GM12878 (cell line): Measurements from ENCODE around the gene DTNA. TPM values are rescaled to one million over a fixed set of nuclear protein-coding genes. Genes with fewer than 3 reads are reported as not detected.

Experiments
- ATAC-seq: fragments of 200-7000 bp; cut with Tn5 transposase; 3 replicates; pipeline ENCODE4 v1.9.1; 2020; ENCODE audit warnings: mild to moderate bottlenecking, moderate library complexity
- BruUV-seq: library from RNA; stranded (reverse); fragments of 400-500 nt; replicated peaks from 2 replicates; lab custom pipeline; 2021; lab: Mats Ljungman, UMichigan
- CTCF ChIA-PET: fragments of 300-600 bp; sonication (Branson Sonifier 250); formaldehyde crosslinking; extraction: SDS; loops from one replicate; lab custom pipeline; 2021; ENCODE audit warnings: inconsistent platforms; lab: Yijun Ruan, JAX
- POLR2A ChIA-PET: fragments of 350-600 bp; formaldehyde crosslinking; extraction: SDS; loops from one replicate; lab custom pipeline; 2021; ENCODE audit warnings: inconsistent platforms; lab: Charles Lee
- RAD21 ChIA-PET: fragments of 300-600 bp; sonication (Branson Sonifier 250); formaldehyde crosslinking; loops from one replicate; lab custom pipeline; 2023; ENCODE audit warnings: antibody characterized with exemption; ENCODE audit not compliant: unreplicated experiment; lab: Charles Lee
- SMC1A ChIA-PET: fragments of 300-600 bp; sonication (Branson Sonifier 250); formaldehyde crosslinking; loops from one replicate; lab custom pipeline; 2023; ENCODE audit not compliant: unreplicated experiment, uncharacterized antibody; lab: Charles Lee
- DNase-seq: peaks from one replicate; pipeline ENCODE4 v3.0.0-alpha.2; 2011; ENCODE audit warnings: low read depth, low spot score
- FAIRE-seq: peaks from 3 replicates; lab custom pipeline; 2011; peaks lifted over from hg19 to GRCh38; lab: Jason Lieb, UNC
- H2AFZ ChIP-seq: 2 replicates; pipeline ENCODE4 v1.6.0; 2011; ENCODE audit warnings: low read depth, low read length, control low read depth; ENCODE audit not compliant: control insufficient read depth
- H3K27ac ChIP-seq: 2 replicates; pipeline ENCODE4 v1.5.1; 2011; ENCODE audit warnings: control low read depth; ENCODE audit not compliant: control insufficient read depth, insufficient read depth
- H3K27me3 ChIP-seq, 2 experiments: replicated peaks in 1 of 2; 2 replicates each; pipeline versions ENCODE4 v1.6.0 to v1.6.1; 2011; ENCODE audit warnings: low read length in 1 of 2; ENCODE audit not compliant: control insufficient read depth in 2 of 2, insufficient read depth in 2 of 2
- H3K36me3 ChIP-seq, 2 experiments: 2 replicates each; pipeline ENCODE4 v1.5.1; 2011; ENCODE audit warnings: low read length in 1 of 2; ENCODE audit not compliant: control insufficient read depth in 2 of 2, insufficient read depth in 2 of 2
- H3K4me1 ChIP-seq: 2 replicates; pipeline ENCODE4 v1.6.1; 2011; ENCODE audit warnings: mild to moderate bottlenecking, low read length, moderate library complexity, mixed read lengths; ENCODE audit not compliant: control insufficient read depth, insufficient read depth
- H3K4me2 ChIP-seq: 2 replicates; pipeline ENCODE4 v1.6.0; 2011; ENCODE audit warnings: control low read depth; ENCODE audit not compliant: control insufficient read depth, insufficient read depth
- H3K4me3 ChIP-seq: fragments of 200-600 bp; sonication (generic); 2 replicates; pipeline ENCODE4 v1.5.1; 2016
- H3K79me2 ChIP-seq: 2 replicates; pipeline ENCODE4 v1.6.0; 2011; ENCODE audit warnings: low read length; ENCODE audit not compliant: control insufficient read depth, insufficient read depth
- H3K9ac ChIP-seq: 2 replicates; pipeline ENCODE4 v1.8.0; 2011; ENCODE audit warnings: low read length, control low read depth, mixed read lengths; ENCODE audit not compliant: control insufficient read depth, insufficient read depth
- H3K9me3 ChIP-seq: replicated peaks from 3 replicates; pipeline ENCODE4 v1.5.1; 2011; ENCODE audit warnings: mild to moderate bottlenecking, low read length; ENCODE audit not compliant: control insufficient read depth, insufficient read depth
- H4K20me1 ChIP-seq: 2 replicates; pipeline ENCODE4 v1.6.0; 2011; ENCODE audit not compliant: control insufficient read depth, insufficient read depth
- CHD4 ChIP-seq: fragments of 200-600 bp; sonication (generic); IDR thresholded peaks from 2 replicates; pipeline ENCODE4 v1.6.1; 2016; ENCODE audit warnings: mild to moderate bottlenecking
- E4F1 ChIP-seq: fragments of 450-650 bp; IDR thresholded peaks from 2 replicates; pipeline ENCODE4 v1.6.1; 2018; ENCODE audit warnings: borderline replicate concordance, mild to moderate bottlenecking; ENCODE audit not compliant: partially characterized antibody
- ESRRA ChIP-seq: IDR thresholded peaks from 2 replicates; pipeline ENCODE4 v1.6.1; 2012; ENCODE audit warnings: mild to moderate bottlenecking, low read length, improper control_type of control experiment
- GABPA ChIP-seq: IDR thresholded peaks from 2 replicates; pipeline ENCODE4 v1.6.1; 2014; ENCODE audit warnings: antibody characterized with exemption, low read depth, mild to moderate bottlenecking, inconsistent platforms
- GATAD2B ChIP-seq: fragments of 450-650 bp; conservative IDR thresholded peaks from 2 replicates; pipeline ENCODE4 v1.6.1; 2017; ENCODE audit warnings: low read depth, mild to moderate bottlenecking, moderate library complexity
- RAD51 ChIP-seq: fragments of 450-650 bp; IDR thresholded peaks from 2 replicates; pipeline ENCODE4 v1.6.1; 2016; ENCODE audit warnings: moderate library complexity, mild to moderate bottlenecking, inconsistent platforms
- SMAD5 ChIP-seq: IDR thresholded peaks from 2 replicates; pipeline ENCODE4 v1.6.1; 2016; ENCODE audit warnings: antibody characterized with exemption, low read depth
- YY1 ChIP-seq: IDR thresholded peaks from 2 replicates; pipeline ENCODE4 v1.6.1; 2011; ENCODE audit warnings: low read depth, mild to moderate bottlenecking, low read length
- ZBTB40 ChIP-seq: fragments of 450-650 bp; IDR thresholded peaks from 2 replicates; pipeline ENCODE4 v1.6.1; 2016; ENCODE audit warnings: mild to moderate bottlenecking, moderate library complexity, borderline replicate concordance
- ZNF384 ChIP-seq: IDR thresholded peaks from 2 replicates; pipeline ENCODE4 v1.6.1; 2012; ENCODE audit warnings: low read depth, mild to moderate bottlenecking, low read length, improper control_type of control experiment, borderline replicate concordance
- WGBS: methylation state at CpG from one replicate; pipeline ENCODE4 v1.1.6; 2016; ENCODE audit warnings: low lambda C conversion rate; ENCODE audit not compliant: insufficient replicate concordance, insufficient coverage; ENCODE audit errors: missing lambda C conversion rate; 5-methylcytosine and 5-hydroxymethylcytosine counted together
- in situ Hi-C: fragments of 300-500 bp; cut with MboI; formaldehyde crosslinking; loops from 9 replicates; pipeline ENCODE4 v1.14.3; 2018; ENCODE audit warnings: mixed read lengths
- intact Hi-C: fragments of 100-400 bp; cut with micrococcal nuclease; formaldehyde crosslinking; loops from one replicate; pipeline ENCODE4 v1.14.2; 2022; ENCODE audit not compliant: unreplicated experiment
- polyA plus RNA-seq, 11 experiments: library from polyadenylated mRNA; depleted of rRNA in 4 of 11; unstranded in 6 of 11; stranded (reverse) in 5 of 11; fragments of >200 nt; fragmentation: Nextera tagmentation in 4 of 11; fragmentation: Illumina TruSeq in 1 of 11; extraction: Ambion mirVana in 4 of 11; extraction: Trizol in 1 of 11; gene quantifications; 1 replicate in 1 of 11; 2 replicates in 10 of 11; pipeline versions ENCODE4 v1.2.1 to v1.2.3, GENCODE V29; 2011 to 2016; ENCODE audit warnings: inconsistent platforms in 2 of 11, missing spikeins in 2 of 11, low read depth in 1 of 11
- total RNA-seq, 4 experiments: library from RNA; depleted of rRNA in 3 of 4; stranded (reverse); fragments of >200 nt in 3 of 4; fragmentation: Illumina TruSeq in 1 of 4; extraction: Trizol in 1 of 4; gene quantifications; 2 replicates each; pipeline versions ENCODE4 v1.2.1 to v1.2.3, GENCODE V29; 2013 to 2021
- TF ChIP-seq, protein P1 (sequence below): IDR thresholded peaks from 2 replicates; pipeline ENCODE4 v1.6.1; 2012; ENCODE audit warnings: low read length, inconsistent platforms
- TF ChIP-seq, protein P2 (sequence below): fragments of 450-650 bp; formaldehyde crosslinking; IDR thresholded peaks from 2 replicates; pipeline ENCODE4 v1.4.0; 2022; ENCODE audit warnings: mild to moderate bottlenecking, moderate library complexity

Gene DTNA
- total and polyA plus RNA-seq, 10 of the 15 experiments (the other 5 are each of a cell fraction or from before 2014, with no cell fraction given) = 0.26 to 8.6 (median 0.53) TPM

DNA sequence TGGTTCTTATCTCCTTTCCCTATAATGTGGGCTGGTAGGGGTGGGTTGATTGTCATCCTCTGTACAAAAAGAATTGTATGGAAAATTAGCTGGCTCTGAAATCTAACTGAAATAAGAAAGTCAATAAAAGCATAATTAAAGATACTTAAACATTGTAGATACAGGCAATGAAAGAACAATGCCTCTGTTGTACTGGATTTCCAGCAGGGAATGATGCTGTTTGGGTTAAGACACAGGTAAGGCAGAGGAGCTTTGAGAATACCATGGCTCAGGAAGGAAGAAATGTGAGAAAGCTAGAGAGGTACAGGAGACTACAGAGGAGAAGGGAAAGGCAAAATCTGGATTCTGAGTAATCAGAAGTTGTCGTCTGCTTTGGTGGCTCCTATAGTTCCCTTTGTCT is 10.1 kb downstream of the DTNA start:
- no peak overlapping the region for H3K4me3 ChIP-seq
- H3K9ac ChIP-seq = no peak overlapping the region
- ATAC-seq = no peak
- H4K20me1 ChIP-seq = no peaks in the 10 kb centered on the region
- POLR2A ChIA-PET = interaction anchor here (1.1 to 1.3 kb wide), 2 partner anchors 9 to 11 kb away, joined by 3 to 5 read pairs; no protein-coding TSS in a partner anchor
- no peaks in the 10 kb centered on the region for H3K79me2 ChIP-seq
- in situ Hi-C loops (no loop called here), intact Hi-C loops (no loop called here)
- H3K36me3 ChIP-seq = no peaks in the 10 kb centered on the region
- WGBS = 45% methylated on average over 1 of the region's 1 CpG
- FAIRE-seq = no peak
- H3K27me3 ChIP-seq = no peaks in the 10 kb centered on the region
- no peaks in the 10 kb centered on the region for H3K4me1 ChIP-seq
- H2AFZ ChIP-seq = no peak overlapping the region
- RAD21 ChIA-PET = interaction anchor here (2.1 to 5.8 kb wide), 2 partner anchors 10 to 59 kb away, joined by 8 to 29 read pairs; partner anchors contain the start of gene DTNA
- H3K4me2 ChIP-seq = no peak overlapping the region
- DNase-seq = no peak
- SMC1A ChIA-PET = interaction anchor here (4.7 kb wide), 1 partner anchor 58 kb away, joined by 50 read pairs; no protein-coding TSS in a partner anchor
- H3K27ac ChIP-seq = no peak overlapping the region
- no peaks in the 10 kb centered on the region for H3K9me3 ChIP-seq
- CTCF ChIA-PET = interaction anchor here (0.8 to 6.5 kb wide), 5 partner anchors 10 to 59 kb away, joined by 3 to 51 read pairs (median 3); no protein-coding TSS in a partner anchor
- no TSS peak for BruUV-seq
- TF ChIP-seq, protein P1, sequence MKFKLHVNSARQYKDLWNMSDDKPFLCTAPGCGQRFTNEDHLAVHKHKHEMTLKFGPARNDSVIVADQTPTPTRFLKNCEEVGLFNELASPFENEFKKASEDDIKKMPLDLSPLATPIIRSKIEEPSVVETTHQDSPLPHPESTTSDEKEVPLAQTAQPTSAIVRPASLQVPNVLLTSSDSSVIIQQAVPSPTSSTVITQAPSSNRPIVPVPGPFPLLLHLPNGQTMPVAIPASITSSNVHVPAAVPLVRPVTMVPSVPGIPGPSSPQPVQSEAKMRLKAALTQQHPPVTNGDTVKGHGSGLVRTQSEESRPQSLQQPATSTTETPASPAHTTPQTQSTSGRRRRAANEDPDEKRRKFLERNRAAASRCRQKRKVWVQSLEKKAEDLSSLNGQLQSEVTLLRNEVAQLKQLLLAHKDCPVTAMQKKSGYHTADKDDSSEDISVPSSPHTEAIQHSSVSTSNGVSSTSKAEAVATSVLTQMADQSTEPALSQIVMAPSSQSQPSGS = no peak
- no peak for TF ChIP-seq GABPA
- no peak for TF ChIP-seq E4F1
- TF ChIP-seq ZNF384 = no peak
- TF ChIP-seq YY1 = no peak
- no peak for TF ChIP-seq GATAD2B
- TF ChIP-seq RAD51 = no peak
- TF ChIP-seq ZBTB40 = no peak
- TF ChIP-seq CHD4 = no peak
- TF ChIP-seq, protein P2, sequence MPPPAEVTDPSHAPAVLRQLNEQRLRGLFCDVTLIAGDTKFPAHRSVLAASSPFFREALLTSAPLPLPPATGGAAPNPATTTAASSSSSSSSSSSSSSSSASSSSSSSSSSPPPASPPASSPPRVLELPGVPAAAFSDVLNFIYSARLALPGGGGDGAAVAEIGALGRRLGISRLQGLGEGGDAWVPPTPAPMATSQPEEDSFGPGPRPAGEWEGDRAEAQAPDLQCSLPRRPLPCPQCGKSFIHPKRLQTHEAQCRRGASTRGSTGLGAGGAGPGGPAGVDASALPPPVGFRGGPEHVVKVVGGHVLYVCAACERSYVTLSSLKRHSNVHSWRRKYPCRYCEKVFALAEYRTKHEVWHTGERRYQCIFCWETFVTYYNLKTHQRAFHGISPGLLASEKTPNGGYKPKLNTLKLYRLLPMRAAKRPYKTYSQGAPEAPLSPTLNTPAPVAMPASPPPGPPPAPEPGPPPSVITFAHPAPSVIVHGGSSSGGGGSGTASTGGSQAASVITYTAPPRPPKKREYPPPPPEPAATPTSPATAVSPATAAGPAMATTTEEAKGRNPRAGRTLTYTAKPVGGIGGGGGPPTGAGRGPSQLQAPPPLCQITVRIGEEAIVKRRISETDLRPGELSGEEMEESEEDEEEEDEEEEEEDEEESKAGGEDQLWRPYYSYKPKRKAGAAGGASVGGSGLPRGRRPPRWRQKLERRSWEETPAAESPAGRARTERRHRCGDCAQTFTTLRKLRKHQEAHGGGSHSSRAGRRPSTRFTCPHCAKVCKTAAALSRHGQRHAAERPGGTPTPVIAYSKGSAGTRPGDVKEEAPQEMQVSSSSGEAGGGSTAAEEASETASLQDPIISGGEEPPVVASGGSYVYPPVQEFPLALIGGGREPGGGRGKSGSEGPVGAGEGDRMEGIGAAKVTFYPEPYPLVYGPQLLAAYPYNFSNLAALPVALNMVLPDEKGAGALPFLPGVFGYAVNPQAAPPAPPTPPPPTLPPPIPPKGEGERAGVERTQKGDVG (CRISPR knock-in tag) = no peak
- TF ChIP-seq ESRRA = no peak
- TF ChIP-seq SMAD5 = no peak
